ENCODE data around the gene RALGDS. TPM values are rescaled to one million over a fixed set of nuclear protein-coding genes. Genes with fewer than 3 reads are reported as not detected.
"Not testable (repeated sequence)": the region's sequence is repeated elsewhere in the genome, so short reads cannot be mapped to it uniquely, and the experiment has no call there.

Gene RALGDS
- 78.8 and 85.8 TPM in 2 replicates for total RNA-seq

DNA sequence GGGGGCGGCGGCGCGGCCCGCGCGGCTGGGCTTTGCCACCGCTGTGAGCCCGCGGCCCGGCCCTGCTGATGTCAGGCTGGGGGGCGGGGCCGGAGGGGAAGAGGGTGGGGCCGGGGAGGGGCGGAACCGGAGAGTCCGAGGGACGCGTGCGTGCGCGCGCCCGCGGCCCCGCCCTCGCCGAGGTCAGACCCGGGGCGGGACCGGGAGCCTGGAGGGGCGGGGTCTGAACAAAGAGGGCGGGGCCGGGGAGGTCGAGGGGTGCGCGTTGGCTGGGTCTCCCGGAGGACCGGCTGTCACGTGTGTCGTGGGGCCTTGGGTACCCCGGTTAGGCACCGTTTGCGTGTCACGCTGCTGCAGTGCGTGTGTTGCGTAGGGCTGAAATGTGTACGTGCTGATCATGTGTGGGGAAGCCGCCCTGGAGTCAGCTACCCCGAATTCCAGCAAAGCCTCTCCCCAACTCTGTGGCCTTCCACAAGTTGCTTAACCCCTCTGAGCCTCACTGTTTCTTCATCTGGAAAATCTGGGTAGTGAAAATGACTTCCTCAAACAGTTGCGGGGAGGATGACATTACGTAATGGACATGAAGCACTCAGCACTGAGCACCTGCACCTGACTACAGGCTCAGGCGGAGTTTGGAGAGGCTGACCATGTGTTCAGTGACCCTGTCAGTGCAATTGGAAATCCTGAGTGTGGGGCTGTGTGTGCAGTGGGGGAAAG is at the start of gene RALGDS:
Gene RALGDS (minus strand): TSS at position 43 of the 717 bp plus-strand sequence. CDS start 86 bp downstream, outside the sequence.
- peaks cover 14% of the 10 kb centered on the region for H3K36me3 Mint-ChIP-seq (ENCODE audit: low read depth)
- intact Hi-C loops (cut with micrococcal nuclease): loop anchor here (1.0 kb wide), 2 partner anchors 12 to 28 kb away; no protein-coding TSS in a partner anchor
- no peaks in the 10 kb centered on the region for H3K27me3 Mint-ChIP-seq (ENCODE audit: low read depth)
- H3K27ac Mint-ChIP-seq: peak within 1 kb of the TSS; percentile 66
- H3K4me3 Mint-ChIP-seq (ENCODE audit: low read depth): peak within 1 kb of the TSS; percentile 80
- peak; percentile 80 for DNase-seq (ENCODE audit: low spot score)
- no peaks in the 10 kb centered on the region for H3K9me3 Mint-ChIP-seq
- H3K4me1 Mint-ChIP-seq (ENCODE audit: low read depth): peaks cover 34% of the 10 kb centered on the region

DNA sequence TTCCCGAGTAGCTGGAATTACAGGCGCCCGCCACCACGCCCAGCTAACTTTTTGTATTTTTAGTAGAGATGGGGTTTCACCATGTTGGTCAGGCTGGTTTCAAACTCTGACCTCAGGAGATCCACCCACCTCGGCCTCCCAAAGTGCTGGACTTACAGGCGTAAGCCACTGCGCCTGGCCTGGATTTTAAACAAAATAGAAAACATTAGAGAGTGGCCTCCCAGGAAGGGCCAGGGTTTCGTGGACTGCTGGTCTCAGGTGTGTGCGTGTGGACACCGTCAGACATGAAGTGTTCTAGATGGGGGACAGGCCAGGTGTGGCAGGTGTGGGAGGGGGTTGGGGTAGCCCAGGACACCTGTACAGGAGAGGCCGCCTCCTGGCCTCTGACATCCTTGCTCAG is 49.7 kb upstream of the RALGDS start:
- H3K36me3 Mint-ChIP-seq (ENCODE audit: low read depth): no peaks in the 10 kb centered on the region
- no peaks in the 10 kb centered on the region for H3K9me3 Mint-ChIP-seq
- no peaks in the 10 kb centered on the region for H3K4me1 Mint-ChIP-seq (ENCODE audit: low read depth)
- no peak overlapping the region for H3K4me3 Mint-ChIP-seq (ENCODE audit: low read depth)
- intact Hi-C loops (cut with micrococcal nuclease): no loop called here
- H3K27me3 Mint-ChIP-seq (ENCODE audit: low read depth): peaks cover 13% of the 10 kb centered on the region
- H3K27ac Mint-ChIP-seq: no peak overlapping the region
- no peak for DNase-seq (ENCODE audit: low spot score)

DNA sequence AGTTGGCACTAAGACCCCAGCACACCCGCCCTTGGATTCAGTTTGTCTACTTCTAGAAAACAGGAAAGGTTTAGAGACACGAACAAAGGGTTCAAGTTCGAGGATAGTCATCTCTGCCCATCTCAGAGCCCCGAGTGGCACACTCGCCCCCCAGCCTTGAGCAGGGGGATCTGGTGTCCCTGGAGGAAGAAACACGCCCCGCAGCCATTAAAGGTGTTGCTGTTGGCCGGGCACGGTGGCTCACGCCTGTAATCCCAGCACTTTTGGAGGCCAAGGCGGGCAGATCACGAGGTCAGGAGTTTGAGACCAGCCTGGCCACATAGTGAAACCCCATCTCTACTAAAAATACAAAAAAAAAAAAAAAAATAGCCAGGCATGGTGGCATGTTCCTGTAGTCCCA is 48.6 kb upstream of the RALGDS start:
- H3K4me3 Mint-ChIP-seq (ENCODE audit: low read depth); H3K4me1 Mint-ChIP-seq (ENCODE audit: low read depth); H3K36me3 Mint-ChIP-seq (ENCODE audit: low read depth); H3K27me3 Mint-ChIP-seq (ENCODE audit: low read depth); H3K27ac Mint-ChIP-seq; intact Hi-C loops (cut with micrococcal nuclease); H3K9me3 Mint-ChIP-seq; DNase-seq (ENCODE audit: low spot score): not testable (repeated sequence)

DNA sequence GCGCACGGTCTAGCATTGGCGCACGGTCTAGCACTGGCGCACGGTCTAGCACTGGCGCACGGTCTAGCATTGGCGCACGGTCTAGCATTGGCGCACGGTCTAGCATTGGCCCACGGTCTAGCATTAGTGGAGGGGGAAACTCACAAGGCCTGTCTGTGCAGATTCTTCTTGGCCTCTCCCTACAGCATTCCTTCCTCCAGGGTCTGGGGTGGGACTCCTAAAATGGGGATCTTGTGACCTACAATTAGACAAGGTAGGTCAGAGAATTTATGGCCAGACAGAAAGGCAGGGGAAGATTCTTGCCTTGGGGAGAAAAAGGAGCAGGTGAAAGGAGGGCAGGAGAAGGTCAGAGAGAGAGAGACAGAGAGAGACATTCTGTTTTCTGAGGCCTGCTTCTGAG is 48.1 kb upstream of the RALGDS start:
- Mint-ChIP-seq H3K27me3 (ENCODE audit: low read depth) (peaks cover 10% of the 10 kb centered on the region), H3K27ac (no peak overlapping the region), H3K9me3 (no peaks in the 10 kb centered on the region), H3K36me3 (ENCODE audit: low read depth) (no peaks in the 10 kb centered on the region), H3K4me1 (ENCODE audit: low read depth) (no peaks in the 10 kb centered on the region), H3K4me3 (ENCODE audit: low read depth) (no peak overlapping the region)
- intact Hi-C loops (cut with micrococcal nuclease): no loop called here
- no peak for DNase-seq (ENCODE audit: low spot score)

DNA sequence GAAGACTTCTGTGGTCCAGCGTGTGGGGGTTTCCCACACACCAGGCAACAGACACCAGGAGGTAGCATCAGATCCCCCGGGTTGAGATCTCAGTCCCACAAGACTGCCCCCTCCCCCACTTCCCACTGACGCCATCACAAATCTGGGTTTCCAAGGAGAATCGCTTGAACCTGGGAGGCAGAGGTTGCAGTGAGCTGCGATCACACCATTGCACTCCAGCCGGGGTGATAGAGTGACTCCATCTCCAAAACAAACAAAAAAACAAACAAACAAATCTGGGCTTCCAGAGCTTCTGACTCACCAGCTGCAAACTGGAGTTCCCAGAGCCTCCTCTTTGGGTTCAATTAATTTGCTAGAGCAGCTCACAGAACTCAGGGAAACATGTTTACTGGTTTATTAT is 47.4 kb upstream of the RALGDS start:
- H3K36me3 Mint-ChIP-seq (ENCODE audit: low read depth): no peaks in the 10 kb centered on the region
- H3K9me3 Mint-ChIP-seq: no peaks in the 10 kb centered on the region
- intact Hi-C loops (cut with micrococcal nuclease): no loop called here
- H3K27me3 Mint-ChIP-seq (ENCODE audit: low read depth): peaks cover 10% of the 10 kb centered on the region
- DNase-seq (ENCODE audit: low spot score): no peak
- no peaks in the 10 kb centered on the region for H3K4me1 Mint-ChIP-seq (ENCODE audit: low read depth)
- no peak overlapping the region for H3K27ac Mint-ChIP-seq
- H3K4me3 Mint-ChIP-seq (ENCODE audit: low read depth): no peak overlapping the region

DNA sequence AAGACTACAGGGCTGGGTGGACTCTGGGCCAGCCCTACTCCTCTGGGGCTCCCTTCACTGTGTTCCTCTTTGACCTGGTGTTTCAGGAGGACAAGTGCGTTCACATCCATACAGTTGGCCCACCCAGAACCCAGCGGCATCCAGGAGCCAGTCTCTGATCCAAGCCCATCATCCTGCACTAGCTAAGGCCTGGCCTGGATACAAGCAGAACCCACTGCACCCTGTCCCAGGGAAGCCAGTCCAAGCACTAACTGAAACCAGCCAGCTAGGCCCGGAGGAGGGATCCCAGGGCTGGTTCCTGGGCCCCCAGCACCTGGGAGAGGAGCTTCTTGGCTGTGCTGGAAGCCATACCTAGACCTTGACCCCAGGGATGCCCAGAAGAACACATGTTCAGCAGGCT is 46.7 kb upstream of the RALGDS start:
- intact Hi-C loops (cut with micrococcal nuclease): no loop called here
- H3K4me3 Mint-ChIP-seq (ENCODE audit: low read depth): no peak overlapping the region
- peaks cover 10% of the 10 kb centered on the region for H3K27me3 Mint-ChIP-seq (ENCODE audit: low read depth)
- H3K27ac Mint-ChIP-seq: no peak overlapping the region
- DNase-seq (ENCODE audit: low spot score): no peak
- H3K4me1 Mint-ChIP-seq (ENCODE audit: low read depth): no peaks in the 10 kb centered on the region
- H3K9me3 Mint-ChIP-seq: no peaks in the 10 kb centered on the region
- no peaks in the 10 kb centered on the region for H3K36me3 Mint-ChIP-seq (ENCODE audit: low read depth)

DNA sequence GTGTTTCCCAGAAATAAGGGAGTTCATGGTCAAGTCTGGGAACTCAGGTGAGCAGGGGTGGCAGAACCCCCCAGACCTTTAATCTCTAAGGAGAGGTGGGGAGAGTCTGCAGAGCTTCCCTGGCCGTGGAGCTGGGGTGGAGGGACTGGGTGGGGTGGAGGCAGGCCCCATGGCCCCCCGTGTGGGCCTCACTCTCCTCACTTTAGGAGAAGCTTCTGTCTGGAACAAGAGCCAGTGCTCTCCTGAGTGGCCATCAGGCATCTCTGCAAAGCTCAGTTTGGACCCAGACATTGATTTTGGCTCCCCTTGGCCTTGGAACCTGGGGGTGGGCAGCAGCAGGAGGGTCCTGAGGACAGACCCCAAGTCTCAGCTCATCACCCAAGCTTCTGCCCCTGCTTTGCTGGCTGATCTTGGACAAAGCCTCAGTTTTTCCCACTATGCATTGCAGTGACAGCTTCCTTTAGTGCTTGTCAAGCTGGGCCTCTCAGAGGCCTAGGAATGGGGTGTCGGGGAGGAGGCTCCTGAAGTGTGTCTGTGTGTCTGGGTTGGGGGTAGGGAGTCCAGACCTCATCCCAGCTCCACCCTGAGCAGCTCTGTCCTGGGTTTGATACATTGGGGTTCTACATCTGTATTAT is 46.2 kb upstream of the RALGDS start:
- no peak for DNase-seq (ENCODE audit: low spot score)
- Mint-ChIP-seq H3K36me3 (ENCODE audit: low read depth) (no peaks in the 10 kb centered on the region), H3K9me3 (no peaks in the 10 kb centered on the region), H3K27ac (no peak overlapping the region), H3K27me3 (ENCODE audit: low read depth) (peaks cover 8% of the 10 kb centered on the region), H3K4me1 (ENCODE audit: low read depth) (no peaks in the 10 kb centered on the region), H3K4me3 (ENCODE audit: low read depth) (no peak overlapping the region)
- intact Hi-C loops (cut with micrococcal nuclease): no loop called here

DNA sequence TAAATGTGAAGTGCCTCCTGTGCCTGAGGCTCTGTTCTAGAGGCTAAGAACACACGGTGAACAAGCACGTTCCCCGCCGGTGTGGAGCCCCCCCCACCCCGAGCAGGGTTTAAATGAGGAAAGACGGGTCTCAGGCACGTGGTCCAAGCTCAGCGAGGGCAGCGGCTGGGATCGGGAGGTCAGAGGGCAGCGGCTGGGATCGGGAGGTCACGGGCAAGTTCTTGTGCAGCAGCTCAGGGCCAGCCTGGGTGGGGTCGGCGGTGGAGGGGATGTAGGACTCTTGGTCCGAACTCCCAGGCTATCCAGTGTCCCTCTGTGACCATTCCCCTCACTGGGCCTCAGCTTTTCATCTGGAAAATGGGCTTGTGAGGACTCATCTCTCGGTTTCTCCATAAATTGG is 45.4 kb upstream of the RALGDS start:
- no peaks in the 10 kb centered on the region for H3K9me3 Mint-ChIP-seq

DNA sequence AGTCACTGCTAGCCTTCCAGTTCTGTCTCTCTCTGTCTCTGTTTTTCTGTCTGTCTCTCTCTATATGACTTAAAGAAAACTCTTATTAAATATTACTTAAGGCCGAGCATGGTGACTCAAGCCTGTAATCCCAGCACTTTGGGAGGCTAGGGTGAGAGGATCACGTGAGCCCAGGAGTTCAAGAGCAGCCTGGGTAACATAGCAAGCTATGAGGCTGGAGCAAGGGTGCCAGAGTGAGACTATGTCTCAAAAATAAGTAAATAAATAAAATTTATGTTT is 44.4 kb upstream of the RALGDS start:
- DNase-seq (ENCODE audit: low spot score): no peak
- Mint-ChIP-seq H3K9me3 (no peaks in the 10 kb centered on the region), H3K36me3 (ENCODE audit: low read depth) (peaks cover 4% of the 10 kb centered on the region), H3K27ac (no peak overlapping the region), H3K27me3 (ENCODE audit: low read depth) (peaks cover 7% of the 10 kb centered on the region), H3K4me3 (ENCODE audit: low read depth) (no peak overlapping the region), H3K4me1 (ENCODE audit: low read depth) (peaks cover 3% of the 10 kb centered on the region)
- intact Hi-C loops (cut with micrococcal nuclease): no loop called here

More for the DNA sequence above, 45.4 kb upstream of the RALGDS start:
- Mint-ChIP-seq H3K27me3 (ENCODE audit: low read depth) (peaks cover 7% of the 10 kb centered on the region), H3K36me3 (ENCODE audit: low read depth) (peaks cover 4% of the 10 kb centered on the region), H3K27ac (no peak overlapping the region), H3K4me3 (ENCODE audit: low read depth) (no peak overlapping the region), H3K4me1 (ENCODE audit: low read depth) (peaks cover 3% of the 10 kb centered on the region)
- DNase-seq (ENCODE audit: low spot score): no peak
- intact Hi-C loops (cut with micrococcal nuclease): no loop called here

DNA sequence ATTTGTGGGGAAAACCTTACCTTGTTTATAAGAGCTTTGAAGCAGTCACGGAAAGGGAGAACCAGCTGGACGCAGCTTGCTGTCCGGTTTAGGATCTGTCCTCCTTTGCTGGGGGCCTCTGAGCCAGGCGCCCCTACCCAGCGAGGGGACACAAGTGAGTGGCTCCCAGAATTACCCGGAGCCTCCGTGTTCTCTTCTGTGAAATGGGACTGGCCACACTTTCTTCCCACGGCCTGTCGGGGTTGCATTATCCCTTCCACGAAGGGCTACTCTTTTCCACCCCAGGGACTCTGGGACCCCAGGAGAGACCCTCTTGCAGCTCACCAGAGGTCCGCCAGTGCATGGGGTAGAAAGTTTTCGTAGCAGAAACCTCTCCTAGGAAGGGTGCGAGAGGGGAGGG is 43.2 kb upstream of the RALGDS start:
- intact Hi-C loops (cut with micrococcal nuclease): no loop called here
- Mint-ChIP-seq H3K4me1 (ENCODE audit: low read depth) (peaks cover 3% of the 10 kb centered on the region), H3K4me3 (ENCODE audit: low read depth) (peak overlapping the region; percentile 75), H3K9me3 (no peaks in the 10 kb centered on the region), H3K27me3 (ENCODE audit: low read depth) (peaks cover 7% of the 10 kb centered on the region), H3K27ac (no peak overlapping the region), H3K36me3 (ENCODE audit: low read depth) (peaks cover 4% of the 10 kb centered on the region)
- DNase-seq (ENCODE audit: low spot score): no peak

DNA sequence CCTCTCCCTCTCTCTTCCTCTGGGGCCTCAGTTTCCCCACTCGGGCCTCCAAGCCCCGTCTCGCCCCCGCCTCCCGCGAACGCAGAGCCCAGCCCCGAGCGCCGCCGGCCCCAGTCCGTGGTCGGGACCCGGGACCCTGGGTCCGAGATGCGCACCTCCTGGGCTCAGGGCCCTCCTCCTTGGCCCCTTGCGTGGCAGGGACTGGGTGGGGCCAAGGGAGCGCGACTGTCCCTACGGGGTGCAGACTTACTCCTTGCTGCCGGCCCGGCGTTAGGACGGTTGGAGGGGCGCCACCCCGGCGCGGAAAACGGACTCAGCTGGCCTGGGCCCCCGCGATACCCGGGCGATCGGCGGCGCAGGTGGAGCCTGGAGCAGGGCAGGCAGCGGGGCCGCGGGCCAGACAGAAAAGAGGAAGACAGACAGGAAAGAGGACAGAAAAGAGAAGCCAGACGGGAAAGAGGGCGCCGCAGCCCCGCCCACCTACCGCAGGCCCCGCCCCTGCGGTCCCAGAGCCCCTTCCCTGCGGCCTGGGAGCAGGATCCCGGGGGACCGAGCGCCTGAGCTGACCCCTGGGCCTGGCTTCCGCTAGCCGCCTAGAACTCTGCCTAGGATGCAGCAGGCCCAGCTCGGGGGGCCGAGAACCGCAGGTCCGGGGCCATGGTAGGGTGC is 42.6 kb upstream of the RALGDS start, which contains the start of gene GBGT1:
Gene GBGT1 (minus strand): TSS at position 411 of the 669 bp plus-strand sequence. CDS start 1,502 bp downstream, outside the sequence.
- DNase-seq (ENCODE audit: low spot score): peak; percentile 31
- Mint-ChIP-seq H3K9me3 (no peaks in the 10 kb centered on the region), H3K27me3 (ENCODE audit: low read depth) (peaks cover 7% of the 10 kb centered on the region), H3K4me1 (ENCODE audit: low read depth) (peaks cover 3% of the 10 kb centered on the region), H3K27ac (no peak within 1 kb of the TSS), H3K4me3 (ENCODE audit: low read depth) (peak within 1 kb of the TSS; percentile 75), H3K36me3 (ENCODE audit: low read depth) (peaks cover 4% of the 10 kb centered on the region)
- intact Hi-C loops (cut with micrococcal nuclease): no loop called here

DNA sequence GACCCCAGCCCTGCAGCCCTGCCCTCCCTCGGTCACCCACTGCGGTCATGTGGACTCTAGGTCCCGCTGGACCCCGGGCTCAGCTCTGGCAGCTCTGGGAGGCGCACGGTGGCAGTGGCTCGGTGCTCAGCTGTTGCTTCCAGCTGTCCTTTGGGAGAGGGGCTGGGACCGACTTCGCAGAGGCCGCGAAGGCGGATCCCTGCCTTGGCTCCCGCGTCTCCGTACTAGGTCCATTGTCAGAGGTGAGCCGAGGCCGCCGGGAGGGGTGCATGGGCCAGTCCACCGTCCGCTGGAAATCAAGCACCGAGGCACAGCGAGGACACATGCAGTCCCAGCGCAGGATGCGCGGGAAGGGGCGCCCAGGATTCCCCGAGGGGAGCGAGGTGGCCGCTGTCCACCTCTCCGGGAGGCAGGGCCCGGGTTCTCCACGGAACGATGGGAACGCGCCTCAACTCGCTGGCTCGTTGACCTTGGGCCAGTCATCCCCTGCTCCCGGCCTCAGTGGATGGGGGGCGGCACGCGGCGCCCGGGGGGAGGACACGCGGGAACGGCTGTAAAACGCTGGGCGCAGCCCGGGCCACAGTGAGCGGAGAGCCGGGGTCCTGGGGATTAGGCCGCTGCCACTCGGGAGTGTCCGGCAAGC is 41.9 kb upstream of the RALGDS start:
- H3K9me3 Mint-ChIP-seq: no peaks in the 10 kb centered on the region
- H3K4me3 Mint-ChIP-seq (ENCODE audit: low read depth): peak overlapping the region; percentile 37
- DNase-seq (ENCODE audit: low spot score): no peak
- peaks cover 7% of the 10 kb centered on the region for H3K27me3 Mint-ChIP-seq (ENCODE audit: low read depth)
- intact Hi-C loops (cut with micrococcal nuclease): no loop called here
- peaks cover 4% of the 10 kb centered on the region for H3K36me3 Mint-ChIP-seq (ENCODE audit: low read depth)
- H3K4me1 Mint-ChIP-seq (ENCODE audit: low read depth): peaks cover 3% of the 10 kb centered on the region
- no peak overlapping the region for H3K27ac Mint-ChIP-seq

DNA sequence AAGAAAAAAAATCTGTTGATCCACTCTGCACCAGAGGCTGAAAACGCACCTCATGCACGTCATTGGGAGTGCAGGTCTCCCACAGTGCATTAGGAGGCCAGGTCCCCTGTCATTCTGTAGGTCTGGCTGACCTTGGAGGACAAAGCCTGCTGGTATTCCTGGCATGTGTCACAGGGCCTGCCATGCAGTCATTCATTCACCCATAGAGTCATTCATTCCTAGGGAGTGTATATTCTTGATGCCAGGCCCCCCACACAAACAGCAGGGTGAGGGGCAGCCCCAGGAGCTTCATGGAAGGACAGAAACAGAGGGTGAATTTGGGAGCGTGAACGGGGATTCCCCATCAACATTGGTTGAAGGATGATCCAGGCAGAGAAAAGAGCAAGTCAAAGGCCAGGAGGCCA is 40.5 kb upstream of the RALGDS start:
- Mint-ChIP-seq H3K9me3 (no peaks in the 10 kb centered on the region), H3K27me3 (ENCODE audit: low read depth) (peaks cover 9% of the 10 kb centered on the region), H3K4me1 (ENCODE audit: low read depth) (peaks cover 3% of the 10 kb centered on the region), H3K27ac (no peak overlapping the region), H3K4me3 (ENCODE audit: low read depth) (peak overlapping the region; percentile 55), H3K36me3 (ENCODE audit: low read depth) (peaks cover 4% of the 10 kb centered on the region)
- no peak for DNase-seq (ENCODE audit: low spot score)
- intact Hi-C loops (cut with micrococcal nuclease): no loop called here
